ENCODE results near the gene DNAI1.

DNA sequence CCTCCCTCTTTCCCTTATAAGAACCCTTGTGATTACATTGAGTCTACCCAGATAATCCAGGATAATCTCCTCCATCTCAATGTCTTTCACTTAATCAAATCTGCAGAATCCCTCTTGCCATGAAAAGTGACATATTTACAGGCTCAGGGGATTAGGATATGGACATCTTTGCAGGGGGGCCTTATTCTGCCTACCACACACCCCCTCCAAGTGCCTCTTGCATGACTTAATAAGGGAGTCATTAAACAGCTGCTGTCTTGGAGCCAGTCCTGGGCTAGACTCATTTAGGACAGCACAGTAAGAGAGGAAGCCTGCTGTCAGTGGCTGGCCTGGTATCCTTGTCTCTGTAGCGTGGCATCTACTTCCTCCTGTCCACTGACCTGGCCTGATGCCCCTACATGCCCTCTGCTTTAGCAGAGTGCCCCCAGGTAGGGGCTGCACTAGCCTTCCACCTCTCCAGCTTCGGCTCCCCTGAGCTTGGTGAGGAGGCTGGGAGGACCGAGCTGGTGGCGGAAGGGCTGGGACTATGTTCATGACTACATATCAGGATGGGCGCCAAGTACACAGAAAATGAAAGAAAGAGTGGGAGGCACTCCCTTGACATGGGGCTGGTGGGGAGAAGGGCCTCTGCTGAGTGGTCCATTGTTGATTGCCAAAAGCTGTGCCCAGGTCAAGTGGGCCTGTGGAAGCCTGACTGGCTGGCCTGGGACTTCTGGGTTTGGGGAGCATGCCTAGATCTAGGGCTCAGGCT, 46.9 kb downstream of the DNAI1 start:
- TF ChIP-seq, protein P1, sequence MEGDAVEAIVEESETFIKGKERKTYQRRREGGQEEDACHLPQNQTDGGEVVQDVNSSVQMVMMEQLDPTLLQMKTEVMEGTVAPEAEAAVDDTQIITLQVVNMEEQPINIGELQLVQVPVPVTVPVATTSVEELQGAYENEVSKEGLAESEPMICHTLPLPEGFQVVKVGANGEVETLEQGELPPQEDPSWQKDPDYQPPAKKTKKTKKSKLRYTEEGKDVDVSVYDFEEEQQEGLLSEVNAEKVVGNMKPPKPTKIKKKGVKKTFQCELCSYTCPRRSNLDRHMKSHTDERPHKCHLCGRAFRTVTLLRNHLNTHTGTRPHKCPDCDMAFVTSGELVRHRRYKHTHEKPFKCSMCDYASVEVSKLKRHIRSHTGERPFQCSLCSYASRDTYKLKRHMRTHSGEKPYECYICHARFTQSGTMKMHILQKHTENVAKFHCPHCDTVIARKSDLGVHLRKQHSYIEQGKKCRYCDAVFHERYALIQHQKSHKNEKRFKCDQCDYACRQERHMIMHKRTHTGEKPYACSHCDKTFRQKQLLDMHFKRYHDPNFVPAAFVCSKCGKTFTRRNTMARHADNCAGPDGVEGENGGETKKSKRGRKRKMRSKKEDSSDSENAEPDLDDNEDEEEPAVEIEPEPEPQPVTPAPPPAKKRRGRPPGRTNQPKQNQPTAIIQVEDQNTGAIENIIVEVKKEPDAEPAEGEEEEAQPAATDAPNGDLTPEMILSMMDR (IDR thresholded peaks at IDR 0.05 in 2 of 3, conservative IDR thresholded peaks at IDR 0.05 in 1 of 3; ENCODE audit: borderline replicate concordance in 1 of 3, insufficient read depth in 1 of 3, low read depth in 2 of 3, low read length in 2 of 3) = no peak
- TF ChIP-seq RAD21 (IDR thresholded peaks at IDR 0.05; ENCODE audit: low read depth) (no peak), POLR2AphosphoS5 (IDR thresholded peaks at IDR 0.05; ENCODE audit: low read depth, low read length) (no peak), POLR2A (IDR thresholded peaks at IDR 0.05; ENCODE audit: borderline replicate concordance, extremely low read depth, insufficient read depth, insufficient read length) (no peak), TCF7L2 (IDR thresholded peaks at IDR 0.05; ENCODE audit: borderline replicate concordance, extremely low read depth, insufficient read depth, insufficient read length) (no peak), SP1 (IDR thresholded peaks at IDR 0.05; ENCODE audit: low read depth) (no peak), EZH2 (IDR thresholded peaks at IDR 0.05) (no peak), SIN3A (IDR thresholded peaks at IDR 0.05; ENCODE audit: low read depth) (no peak), EGR1 (IDR thresholded peaks at IDR 0.05; ENCODE audit: low read depth) (no peak), YY1 (IDR thresholded peaks at IDR 0.05; ENCODE audit: extremely low read depth, insufficient replicate concordance, low read depth, low read length) (no peak), EZH2phosphoT487 (IDR thresholded peaks at IDR 0.05; ENCODE audit: borderline replicate concordance) (no peak)
- TF ChIP-seq, protein P2, sequence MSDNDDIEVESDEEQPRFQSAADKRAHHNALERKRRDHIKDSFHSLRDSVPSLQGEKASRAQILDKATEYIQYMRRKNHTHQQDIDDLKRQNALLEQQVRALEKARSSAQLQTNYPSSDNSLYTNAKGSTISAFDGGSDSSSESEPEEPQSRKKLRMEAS (IDR thresholded peaks at IDR 0.05) = no peak
- TF ChIP-seq, protein P3, sequence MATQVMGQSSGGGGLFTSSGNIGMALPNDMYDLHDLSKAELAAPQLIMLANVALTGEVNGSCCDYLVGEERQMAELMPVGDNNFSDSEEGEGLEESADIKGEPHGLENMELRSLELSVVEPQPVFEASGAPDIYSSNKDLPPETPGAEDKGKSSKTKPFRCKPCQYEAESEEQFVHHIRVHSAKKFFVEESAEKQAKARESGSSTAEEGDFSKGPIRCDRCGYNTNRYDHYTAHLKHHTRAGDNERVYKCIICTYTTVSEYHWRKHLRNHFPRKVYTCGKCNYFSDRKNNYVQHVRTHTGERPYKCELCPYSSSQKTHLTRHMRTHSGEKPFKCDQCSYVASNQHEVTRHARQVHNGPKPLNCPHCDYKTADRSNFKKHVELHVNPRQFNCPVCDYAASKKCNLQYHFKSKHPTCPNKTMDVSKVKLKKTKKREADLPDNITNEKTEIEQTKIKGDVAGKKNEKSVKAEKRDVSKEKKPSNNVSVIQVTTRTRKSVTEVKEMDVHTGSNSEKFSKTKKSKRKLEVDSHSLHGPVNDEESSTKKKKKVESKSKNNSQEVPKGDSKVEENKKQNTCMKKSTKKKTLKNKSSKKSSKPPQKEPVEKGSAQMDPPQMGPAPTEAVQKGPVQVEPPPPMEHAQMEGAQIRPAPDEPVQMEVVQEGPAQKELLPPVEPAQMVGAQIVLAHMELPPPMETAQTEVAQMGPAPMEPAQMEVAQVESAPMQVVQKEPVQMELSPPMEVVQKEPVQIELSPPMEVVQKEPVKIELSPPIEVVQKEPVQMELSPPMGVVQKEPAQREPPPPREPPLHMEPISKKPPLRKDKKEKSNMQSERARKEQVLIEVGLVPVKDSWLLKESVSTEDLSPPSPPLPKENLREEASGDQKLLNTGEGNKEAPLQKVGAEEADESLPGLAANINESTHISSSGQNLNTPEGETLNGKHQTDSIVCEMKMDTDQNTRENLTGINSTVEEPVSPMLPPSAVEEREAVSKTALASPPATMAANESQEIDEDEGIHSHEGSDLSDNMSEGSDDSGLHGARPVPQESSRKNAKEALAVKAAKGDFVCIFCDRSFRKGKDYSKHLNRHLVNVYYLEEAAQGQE (IDR thresholded peaks at IDR 0.05; ENCODE audit: low read depth) = no peak
- TF ChIP-seq, protein P4, sequence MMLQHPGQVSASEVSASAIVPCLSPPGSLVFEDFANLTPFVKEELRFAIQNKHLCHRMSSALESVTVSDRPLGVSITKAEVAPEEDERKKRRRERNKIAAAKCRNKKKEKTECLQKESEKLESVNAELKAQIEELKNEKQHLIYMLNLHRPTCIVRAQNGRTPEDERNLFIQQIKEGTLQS (IDR thresholded peaks at IDR 0.05) = no peak
